Measurements from ENCODE around the gene HOXA6. TPM values are rescaled to one million over a fixed set of nuclear protein-coding genes. Genes with fewer than 3 reads are reported as not detected.
A peak's percentile ranks its signal among the peaks of the same experiment; 100 is the strongest.

Gene HOXA6
- total and polyA plus RNA-seq, 2 donors (not counting 3 experiments of a cell fraction or from before 2014, with no cell fraction given): 10.0 to 20.7 TPM

DNA sequence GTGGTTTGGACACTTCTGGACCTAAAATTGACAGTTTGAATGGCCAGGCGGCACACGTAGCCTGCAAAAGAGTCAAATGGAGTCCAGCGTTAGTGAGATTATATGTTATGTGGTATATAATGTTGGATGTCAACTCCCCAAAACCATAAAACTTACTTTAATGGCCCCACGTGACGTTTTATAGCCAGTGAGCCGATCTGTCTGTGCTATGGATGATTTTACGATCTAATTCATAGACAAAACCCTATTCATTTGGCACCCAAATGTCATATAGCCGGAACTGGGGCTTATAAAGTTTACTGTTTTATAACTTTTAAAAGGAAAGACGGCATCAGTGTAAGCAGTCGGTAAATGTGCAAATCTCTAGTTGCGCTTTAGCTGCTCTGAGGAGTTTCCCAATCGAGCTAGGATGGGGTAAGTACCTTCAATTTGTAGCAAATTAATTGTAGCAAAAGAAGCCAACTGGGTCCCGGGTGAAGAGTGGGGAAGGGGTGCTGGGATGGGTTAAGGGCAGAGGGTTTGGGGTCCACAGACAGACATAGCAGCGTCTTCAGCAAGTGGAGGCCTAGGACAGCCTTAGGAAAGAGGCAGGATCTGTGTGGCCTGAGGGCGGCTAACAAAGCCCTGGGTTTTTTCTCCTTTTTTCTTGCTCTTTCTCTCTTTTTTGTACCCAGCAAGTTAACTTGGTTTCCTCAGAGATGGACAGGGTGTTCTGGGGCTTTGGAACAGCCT lies 7.3 kb downstream of the HOXA6 start:
- Histone ChIP-seq H3K9me1 (replicated peaks; ENCODE audit: control insufficient read depth, extremely low read depth, insufficient read depth, low read length) (no peaks in the 10 kb centered on the region), H2AFZ (ENCODE audit: low read depth, low read length) (no peak overlapping the region), H3K27ac (ENCODE audit: insufficient read depth, low read depth, low read length) (peak overlapping the region; percentile 82), H3K9ac (replicated peaks; ENCODE audit: extremely low read depth, insufficient read depth, low read length) (peak overlapping the region; percentile 84), H3K4me3 (replicated peaks in 1 of 3; ENCODE audit: insufficient read depth in 1 of 3, low read depth in 1 of 3, low read length in 3 of 3) (peak overlapping the region in 2 of 3 experiments; percentile 12 to 13), H4K20me1 (replicated peaks; ENCODE audit: control insufficient read depth, extremely low read depth, insufficient read depth, low read length) (no peaks in the 10 kb centered on the region), H3K79me2 (ENCODE audit: control insufficient read depth, insufficient read depth, low read length) (peaks cover 91% of the 10 kb centered on the region), H3K9me3 (replicated peaks; ENCODE audit: control insufficient read depth, insufficient read depth, low read length) (no peaks in the 10 kb centered on the region), H3K4me1 (ENCODE audit: control insufficient read depth, extremely low read depth, insufficient read depth, low read length) (peaks cover 77% of the 10 kb centered on the region), H3K27me3 (ENCODE audit: control insufficient read depth in 2 of 2, insufficient read depth in 2 of 2, low read length in 2 of 2) (no peaks in the 10 kb centered on the region), H3K4me2 (ENCODE audit: insufficient read depth, low read length) (peak overlapping the region; percentile 92), H3K36me3 (ENCODE audit: control insufficient read depth in 2 of 2, extremely low read depth in 1 of 2, insufficient read depth in 2 of 2, low read length in 2 of 2) (peaks cover 0 to 13% of the 10 kb centered on the region in 2 experiments)
- DNase-seq (ENCODE audit: low read depth, low spot score) (no peak), FAIRE-seq (peak; percentile 60)
- ChIA-PET CTCF (interaction anchor here (0.5 to 7.0 kb wide), 15 partner anchors 8 to 768 kb away, joined by 3 to 68 read pairs (median 4); partner anchors contain the start of gene HOXA7), POLR2A (interaction anchor here (0.6 to 2.2 kb wide), 3 partner anchors 10 to 277 kb away, joined by 3 to 7 read pairs (median 4); partner anchors contain the start of gene HOXA3)
- dilution Hi-C loops (cut with MboI; ENCODE audit: extremely low pct_ligation_motif_present, low sequenced_read_pairs): no loop called here
- intact Hi-C loops (cut with micrococcal nuclease): loop anchor here (5.0 kb wide), 2 partner anchors 638 to 688 kb away; no protein-coding TSS in a partner anchor
- no TSS peak for BruUV-seq (replicated peaks)
- TF ChIP-seq POLR2A (IDR thresholded peaks at IDR 0.05; ENCODE audit: low read depth, low read length): peak; percentile 3
- TF ChIP-seq CTCF (IDR thresholded peaks at IDR 0.05; ENCODE audit: extremely low read depth in 1 of 2, insufficient read depth in 1 of 2, low read depth in 1 of 2, low read length in 2 of 2): no peak
- no peak for TF ChIP-seq POLR2AphosphoS5 (IDR thresholded peaks at IDR 0.05; ENCODE audit: insufficient read depth, low read depth, low read length)
- TF ChIP-seq JUN (IDR thresholded peaks at IDR 0.05; ENCODE audit: borderline replicate concordance, insufficient read depth, insufficient read length, low read depth): no peak
- TF ChIP-seq MAX (IDR thresholded peaks at IDR 0.05; ENCODE audit: insufficient read depth, insufficient read length): no peak
- no peak for TF ChIP-seq GATA2 (IDR thresholded peaks at IDR 0.05; ENCODE audit: insufficient read depth, insufficient read length, low read depth, low read length)

Data from endothelial cell of umbilical vein (primary cell).